GM12878 (cell line): ENCODE data around the gene CLASP1.

Source experiments
- CTCF ChIP-seq, 3 experiments: IDR thresholded peaks in 2 of 3; conservative IDR thresholded peaks in 1 of 3; 2 replicates each; pipeline ENCODE4 v1.5.1; 2011; ENCODE audit warnings: low read depth in 3 of 3, low read length in 3 of 3, mild to moderate bottlenecking in 3 of 3, control low read depth in 2 of 3, moderate library complexity in 2 of 3, inconsistent platforms in 1 of 3, mixed read lengths in 1 of 3; ENCODE audit not compliant: control insufficient read depth in 2 of 3, insufficient read depth in 1 of 3; ENCODE audit errors: extremely low read depth in 1 of 3
- E2F4 ChIP-seq: IDR thresholded peaks from 2 replicates; pipeline ENCODE4 v1.6.1; 2012; ENCODE audit warnings: low read depth, low read length, improper control_type of control experiment
- EP300 ChIP-seq, 2 experiments: fragments of 150-350 bp in 1 of 2; IDR thresholded peaks; 2 replicates each; pipeline ENCODE4 v1.6.1; 2011 to 2012; ENCODE audit warnings: low read depth in 2 of 2, low read length in 2 of 2, borderline replicate concordance in 1 of 2, improper control_type of control experiment in 1 of 2, inconsistent platforms in 1 of 2; ENCODE audit not compliant: control insufficient read depth in 1 of 2
- HDGF ChIP-seq: fragments of 450-650 bp; IDR thresholded peaks from 2 replicates; pipeline ENCODE4 v1.6.1; 2016; ENCODE audit warnings: antibody characterized with exemption
- POLR2AphosphoS2 ChIP-seq: IDR thresholded peaks from 2 replicates; pipeline ENCODE4 v1.6.1; 2011; ENCODE audit warnings: low read depth, mild to moderate bottlenecking, low read length, improper control_type of control experiment, moderate library complexity
- SRF ChIP-seq, 2 experiments: IDR thresholded peaks; 2 replicates each; pipeline ENCODE4 v1.6.1; 2011; ENCODE audit warnings: low read depth in 2 of 2, low read length in 2 of 2, mild to moderate bottlenecking in 1 of 2, moderate library complexity in 1 of 2
- TARDBP ChIP-seq: IDR thresholded peaks from 2 replicates; pipeline ENCODE4 v1.6.1; 2016; ENCODE audit warnings: borderline replicate concordance
- TCF3 ChIP-seq: IDR thresholded peaks from 2 replicates; pipeline ENCODE4 v1.6.1; 2012; ENCODE audit warnings: low read depth, mild to moderate bottlenecking, low read length, borderline replicate concordance; ENCODE audit not compliant: insufficient read depth
- TF ChIP-seq, protein P1 (sequence below): fragments of 450-650 bp; IDR thresholded peaks from 2 replicates; pipeline ENCODE4 v1.6.1; 2017; ENCODE audit warnings: mild to moderate bottlenecking, low read depth, inconsistent platforms; ENCODE audit not compliant: poor library complexity, severe bottlenecking
- TF ChIP-seq, protein P2 (sequence below): IDR thresholded peaks from 2 replicates; pipeline ENCODE4 v1.6.1; 2012; ENCODE audit warnings: low read depth, low read length, improper control_type of control experiment

DNA sequence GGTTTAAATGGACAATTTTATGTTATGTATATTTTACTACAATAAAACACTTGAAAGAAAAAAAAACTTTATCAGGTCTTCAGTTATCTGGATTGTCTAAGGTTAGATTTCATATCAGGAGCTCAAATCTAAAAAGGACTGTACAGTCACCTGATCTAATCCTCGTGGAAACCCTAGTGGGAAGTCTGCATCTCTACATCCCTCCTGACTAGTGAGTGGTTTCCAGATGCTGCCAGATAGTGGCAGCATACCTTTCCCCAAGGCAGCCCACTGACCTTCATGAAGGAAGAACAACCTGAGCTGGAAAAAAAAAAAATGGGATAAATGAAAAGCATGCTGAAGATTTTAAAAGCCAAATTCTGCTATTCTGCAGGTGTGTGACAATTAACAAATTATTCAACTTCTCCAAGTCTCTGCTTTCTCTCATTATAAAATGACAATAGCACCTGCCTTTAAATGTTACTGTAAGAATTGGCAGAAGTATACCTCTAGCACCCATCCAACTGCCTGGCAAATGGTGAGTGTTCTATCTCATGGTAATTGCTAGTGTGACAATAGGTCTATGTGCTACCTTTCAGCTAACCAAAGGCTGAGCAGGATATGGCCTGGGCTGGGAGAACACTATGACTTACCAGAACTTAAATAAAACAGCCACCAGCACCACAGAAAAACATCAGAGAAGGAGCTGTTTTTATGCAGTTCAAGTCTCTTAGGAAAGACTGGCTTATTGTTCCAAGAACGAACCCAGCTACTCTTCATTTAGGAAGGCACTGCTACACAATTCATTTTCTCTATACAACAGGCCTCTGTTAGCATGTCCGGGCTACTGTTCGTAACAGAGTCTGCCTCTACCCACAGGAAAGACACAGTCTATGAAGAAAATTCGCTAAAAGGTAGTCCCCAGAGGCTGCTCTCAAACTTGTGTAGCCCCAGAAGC, 8.6 kb downstream of the CLASP1 start:
- no peak for TF ChIP-seq HDGF
- no peak for TF ChIP-seq POLR2AphosphoS2
- no peak for TF ChIP-seq SRF (IDR thresholded peaks at IDR 0.05; ENCODE audit: low read depth in 2 of 2, low read length in 2 of 2)
- TF ChIP-seq TARDBP, result no peak
- no peak for TF ChIP-seq TCF3
- no peak for TF ChIP-seq CTCF (IDR thresholded peaks at IDR 0.05 in 2 of 3, conservative IDR thresholded peaks at IDR 0.05 in 1 of 3; ENCODE audit: control insufficient read depth in 2 of 3, extremely low read depth in 1 of 3, insufficient read depth in 1 of 3, low read depth in 3 of 3, low read length in 3 of 3)
- TF ChIP-seq, protein P1, sequence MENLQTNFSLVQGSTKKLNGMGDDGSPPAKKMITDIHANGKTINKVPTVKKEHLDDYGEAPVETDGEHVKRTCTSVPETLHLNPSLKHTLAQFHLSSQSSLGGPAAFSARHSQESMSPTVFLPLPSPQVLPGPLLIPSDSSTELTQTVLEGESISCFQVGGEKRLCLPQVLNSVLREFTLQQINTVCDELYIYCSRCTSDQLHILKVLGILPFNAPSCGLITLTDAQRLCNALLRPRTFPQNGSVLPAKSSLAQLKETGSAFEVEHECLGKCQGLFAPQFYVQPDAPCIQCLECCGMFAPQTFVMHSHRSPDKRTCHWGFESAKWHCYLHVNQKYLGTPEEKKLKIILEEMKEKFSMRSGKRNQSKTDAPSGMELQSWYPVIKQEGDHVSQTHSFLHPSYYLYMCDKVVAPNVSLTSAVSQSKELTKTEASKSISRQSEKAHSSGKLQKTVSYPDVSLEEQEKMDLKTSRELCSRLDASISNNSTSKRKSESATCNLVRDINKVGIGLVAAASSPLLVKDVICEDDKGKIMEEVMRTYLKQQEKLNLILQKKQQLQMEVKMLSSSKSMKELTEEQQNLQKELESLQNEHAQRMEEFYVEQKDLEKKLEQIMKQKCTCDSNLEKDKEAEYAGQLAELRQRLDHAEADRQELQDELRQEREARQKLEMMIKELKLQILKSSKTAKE, result no peak
- TF ChIP-seq EP300 (IDR thresholded peaks at IDR 0.05; ENCODE audit: borderline replicate concordance in 1 of 2, control insufficient read depth in 1 of 2, low read depth in 2 of 2, low read length in 2 of 2), result no peak
- TF ChIP-seq, protein P2, sequence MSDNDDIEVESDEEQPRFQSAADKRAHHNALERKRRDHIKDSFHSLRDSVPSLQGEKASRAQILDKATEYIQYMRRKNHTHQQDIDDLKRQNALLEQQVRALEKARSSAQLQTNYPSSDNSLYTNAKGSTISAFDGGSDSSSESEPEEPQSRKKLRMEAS, result no peak
- TF ChIP-seq E2F4, result no peak
